ENCODE measurements around the gene MUC5B.

MUC5B gene

DNA sequence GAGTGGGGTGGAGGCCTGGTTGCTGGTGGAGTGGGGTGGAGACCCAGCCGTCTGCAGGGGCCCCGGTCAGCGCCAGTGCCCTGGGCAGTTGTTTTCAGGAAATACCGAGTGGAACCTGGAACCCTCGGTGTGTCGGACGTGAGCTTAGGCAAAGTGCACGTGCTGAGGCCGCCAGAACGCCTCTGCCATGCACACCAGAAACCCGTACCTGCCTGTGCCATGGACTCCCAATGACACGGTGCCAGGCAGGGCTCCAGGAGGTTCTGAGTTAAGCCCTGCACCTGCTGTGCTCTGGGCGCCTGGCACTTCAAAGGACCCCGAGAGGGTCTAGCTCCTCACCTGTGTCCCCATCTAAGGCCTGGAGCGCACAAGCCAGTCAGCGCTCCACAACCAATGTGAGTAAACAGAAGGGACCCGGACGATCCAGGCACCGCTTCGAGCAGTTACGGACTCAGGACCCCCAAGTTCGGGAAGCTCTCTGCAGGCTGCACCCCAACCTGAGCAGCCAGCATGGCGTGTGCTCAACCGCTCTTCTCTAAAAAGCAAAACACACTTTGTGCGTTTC, 74.2 kb downstream of the MUC5B start:
- TF ChIP-seq, protein P1, sequence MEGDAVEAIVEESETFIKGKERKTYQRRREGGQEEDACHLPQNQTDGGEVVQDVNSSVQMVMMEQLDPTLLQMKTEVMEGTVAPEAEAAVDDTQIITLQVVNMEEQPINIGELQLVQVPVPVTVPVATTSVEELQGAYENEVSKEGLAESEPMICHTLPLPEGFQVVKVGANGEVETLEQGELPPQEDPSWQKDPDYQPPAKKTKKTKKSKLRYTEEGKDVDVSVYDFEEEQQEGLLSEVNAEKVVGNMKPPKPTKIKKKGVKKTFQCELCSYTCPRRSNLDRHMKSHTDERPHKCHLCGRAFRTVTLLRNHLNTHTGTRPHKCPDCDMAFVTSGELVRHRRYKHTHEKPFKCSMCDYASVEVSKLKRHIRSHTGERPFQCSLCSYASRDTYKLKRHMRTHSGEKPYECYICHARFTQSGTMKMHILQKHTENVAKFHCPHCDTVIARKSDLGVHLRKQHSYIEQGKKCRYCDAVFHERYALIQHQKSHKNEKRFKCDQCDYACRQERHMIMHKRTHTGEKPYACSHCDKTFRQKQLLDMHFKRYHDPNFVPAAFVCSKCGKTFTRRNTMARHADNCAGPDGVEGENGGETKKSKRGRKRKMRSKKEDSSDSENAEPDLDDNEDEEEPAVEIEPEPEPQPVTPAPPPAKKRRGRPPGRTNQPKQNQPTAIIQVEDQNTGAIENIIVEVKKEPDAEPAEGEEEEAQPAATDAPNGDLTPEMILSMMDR (IDR thresholded peaks at IDR 0.05; ENCODE audit: insufficient read depth, low read length, poor library complexity, severe bottlenecking) = no peak
- peaks cover 7% of the 10 kb centered on the region for H3K36me3 ChIP-seq (ENCODE audit: control insufficient read depth, insufficient read depth, low read length)
- no peak overlapping the region for H3K4me3 ChIP-seq (replicated peaks; ENCODE audit: low read depth, low read length)
- no peaks in the 10 kb centered on the region for H3K27me3 ChIP-seq (replicated peaks; ENCODE audit: control insufficient read depth, insufficient read depth, low read length)
- no peak for DNase-seq (ENCODE audit: extremely low read depth, insufficient read length)

DNA sequence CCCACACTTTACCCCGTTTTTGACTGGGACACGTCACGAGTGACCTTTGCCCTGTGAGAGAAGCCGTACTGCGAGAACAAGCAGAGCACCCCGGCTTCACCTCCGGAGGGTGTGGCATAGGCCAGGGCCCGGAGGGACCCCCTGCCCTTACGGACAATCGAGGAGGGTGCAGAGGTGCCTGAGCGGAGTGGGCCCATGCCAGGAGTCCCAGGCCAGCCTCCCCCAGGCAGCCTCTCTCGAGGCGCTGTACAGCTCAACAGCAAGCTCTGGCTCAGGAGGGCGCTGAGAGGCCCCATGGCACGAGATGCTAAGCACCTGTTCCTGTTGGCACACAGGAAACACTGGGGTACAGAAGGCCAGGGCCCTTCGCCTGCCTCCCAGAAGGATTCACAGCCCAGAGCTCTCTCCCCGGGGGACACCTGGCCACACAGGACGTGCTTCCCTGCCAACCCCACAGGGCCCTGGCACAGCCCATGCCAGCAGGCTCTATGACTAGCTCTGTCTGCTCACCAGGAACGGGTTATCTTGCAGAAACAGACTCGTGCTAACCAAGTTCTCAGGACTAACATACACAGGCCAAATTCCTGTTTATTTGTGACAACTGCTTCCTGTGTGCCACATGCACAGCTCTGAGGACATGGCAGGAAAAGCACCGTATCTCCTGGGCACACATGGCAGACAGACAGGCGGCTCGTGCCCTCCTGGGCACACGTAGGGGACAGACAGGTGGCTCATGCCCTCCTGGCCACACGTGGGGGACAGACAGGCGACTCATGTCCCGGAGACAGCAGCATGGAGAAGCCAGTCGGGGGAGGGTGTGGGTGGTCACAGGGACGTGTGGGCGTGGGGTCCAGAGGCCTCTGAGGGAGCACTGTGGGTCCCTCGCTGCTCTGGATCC, 75.0 kb downstream of the MUC5B start:
- Histone ChIP-seq H3K4me3 (replicated peaks; ENCODE audit: low read depth, low read length) (no peak overlapping the region), H3K27me3 (replicated peaks; ENCODE audit: control insufficient read depth, insufficient read depth, low read length) (no peaks in the 10 kb centered on the region), H3K36me3 (ENCODE audit: control insufficient read depth, insufficient read depth, low read length) (peaks cover 10% of the 10 kb centered on the region)
- TF ChIP-seq, protein P1 (IDR thresholded peaks at IDR 0.05; ENCODE audit: insufficient read depth, low read length, poor library complexity, severe bottlenecking) = no peak
- DNase-seq (ENCODE audit: extremely low read depth, insufficient read length) = no peak

DNA sequence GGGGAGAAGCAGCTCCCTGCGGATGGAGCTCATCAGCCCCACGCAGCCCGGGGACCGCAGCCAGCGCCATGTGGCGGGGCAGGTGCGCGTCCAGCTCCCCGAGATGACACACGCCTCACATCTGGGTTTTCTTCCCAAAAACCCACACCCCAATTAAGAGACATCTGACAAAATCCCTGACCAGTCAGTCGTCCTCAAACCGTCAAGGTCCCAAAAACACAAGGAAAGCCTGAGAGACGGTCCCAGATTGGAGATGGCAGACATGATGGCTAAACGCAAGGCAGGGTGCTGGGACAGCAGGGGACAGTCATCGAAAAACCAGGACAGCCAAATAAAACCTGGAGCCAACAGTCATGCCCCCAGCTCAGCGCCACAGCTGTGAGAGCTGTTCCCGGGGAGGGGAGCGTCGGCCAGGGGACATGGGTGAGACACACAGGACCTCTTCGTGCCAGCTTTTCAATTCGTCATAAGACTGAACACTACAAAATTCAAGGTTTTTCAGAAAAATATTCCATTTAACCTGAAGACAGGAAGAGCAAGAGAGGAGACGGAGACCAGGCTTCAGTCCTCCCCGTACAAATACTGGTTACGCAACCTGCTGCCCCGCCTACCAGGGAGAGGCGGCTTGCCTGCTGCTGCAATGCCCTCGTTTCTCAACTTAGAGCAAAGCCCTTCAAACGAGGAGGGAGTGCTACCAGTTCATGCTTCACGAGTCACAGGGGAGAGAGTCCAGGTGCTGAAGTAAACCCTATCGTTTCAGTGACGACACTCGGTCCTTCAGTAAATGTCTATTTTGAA, 76.0 kb downstream of the MUC5B start:
- H3K27me3 ChIP-seq (replicated peaks; ENCODE audit: control insufficient read depth, insufficient read depth, low read length) = no peaks in the 10 kb centered on the region
- TF ChIP-seq, protein P1 (IDR thresholded peaks at IDR 0.05; ENCODE audit: insufficient read depth, low read length, poor library complexity, severe bottlenecking) = no peak
- H3K36me3 ChIP-seq (ENCODE audit: control insufficient read depth, insufficient read depth, low read length) = peaks cover 12% of the 10 kb centered on the region
- DNase-seq (ENCODE audit: extremely low read depth, insufficient read length) = no peak
- H3K4me3 ChIP-seq (replicated peaks; ENCODE audit: low read depth, low read length) = no peak overlapping the region

DNA sequence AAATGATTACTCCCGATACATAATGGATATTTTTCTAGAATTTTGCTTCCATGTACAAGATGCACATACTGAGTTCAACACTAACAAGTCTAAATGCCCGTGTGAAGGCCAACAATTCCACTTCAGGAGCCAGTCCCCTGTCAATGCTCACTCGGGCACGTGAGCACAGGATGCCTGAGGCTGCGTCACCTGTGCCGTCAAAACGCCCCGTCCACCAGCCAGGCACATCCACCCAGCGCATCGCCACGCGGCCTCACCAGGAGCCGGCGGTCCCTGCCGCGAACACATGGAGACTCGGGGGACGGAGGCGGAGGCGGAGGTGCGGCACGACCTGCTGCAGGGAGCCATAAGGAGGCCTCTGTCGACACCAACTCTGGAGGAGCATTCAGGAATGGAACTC, 76.8 kb downstream of the MUC5B start:
- Histone ChIP-seq H3K27me3 (replicated peaks; ENCODE audit: control insufficient read depth, insufficient read depth, low read length) (no peaks in the 10 kb centered on the region), H3K36me3 (ENCODE audit: control insufficient read depth, insufficient read depth, low read length) (peaks cover 12% of the 10 kb centered on the region), H3K4me3 (replicated peaks; ENCODE audit: low read depth, low read length) (no peak overlapping the region)
- TF ChIP-seq, protein P1 (IDR thresholded peaks at IDR 0.05; ENCODE audit: insufficient read depth, low read length, poor library complexity, severe bottlenecking) = no peak
- DNase-seq (ENCODE audit: extremely low read depth, insufficient read length) = no peak

DNA sequence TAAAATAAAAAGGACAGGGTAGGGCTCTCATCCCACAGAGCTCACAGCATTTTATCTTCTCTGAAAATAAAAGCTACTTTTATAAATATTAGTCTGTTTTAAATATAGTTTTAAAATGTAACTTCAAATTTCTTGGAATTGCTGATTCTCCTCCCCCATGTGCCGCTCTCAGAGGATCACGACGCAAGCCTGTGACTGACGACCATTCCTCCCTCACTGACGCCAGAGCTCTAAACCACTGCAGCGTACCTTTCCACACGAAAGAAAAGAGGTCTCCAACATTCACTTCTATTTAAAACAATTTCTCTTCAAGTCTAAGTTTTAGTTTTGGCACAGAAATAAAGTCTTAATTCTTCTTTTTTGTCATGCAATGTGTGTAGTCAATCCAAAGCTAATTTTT, 77.3 kb downstream of the MUC5B start:
- H3K36me3 ChIP-seq (ENCODE audit: control insufficient read depth, insufficient read depth, low read length) = peaks cover 11% of the 10 kb centered on the region
- H3K27me3 ChIP-seq (replicated peaks; ENCODE audit: control insufficient read depth, insufficient read depth, low read length) = no peaks in the 10 kb centered on the region
- no peak overlapping the region for H3K4me3 ChIP-seq (replicated peaks; ENCODE audit: low read depth, low read length)
- DNase-seq (ENCODE audit: extremely low read depth, insufficient read length) = no peak
- TF ChIP-seq, protein P1 (IDR thresholded peaks at IDR 0.05; ENCODE audit: insufficient read depth, low read length, poor library complexity, severe bottlenecking) = no peak

All from GM06990 (cell line).